ENCODE data around the gene GALNT13.

The GALNT13 gene

GRCh38 chr2:153871231-153872221 lies at the start of gene GALNT13:
TSS of gene GALNT13 (plus strand) at chr2:153871922.
- no peak for DNase-seq (ENCODE audit: low read depth)

GRCh38 chr2:153823880-153824279 lies 47.8 kb upstream of the GALNT13 start:
- DNase-seq (ENCODE audit: low read depth): no peak

- DNase-seq (ENCODE audit: low read depth): no peak
Observed at GRCh38 chr2:153828335-153828734, 43.4 kb upstream of the GALNT13 start.

- DNase-seq (ENCODE audit: low read depth): no peak
Observed at GRCh38 chr2:153834662-153835061, 37.1 kb upstream of the GALNT13 start.

GRCh38 chr2:153858250-153858649 lies 13.5 kb upstream of the GALNT13 start:
- DNase-seq (ENCODE audit: low read depth): no peak

- DNase-seq (ENCODE audit: low read depth): no peak
Observed at GRCh38 chr2:153864022-153864421, 7.7 kb upstream of the GALNT13 start.

- no peak for DNase-seq (ENCODE audit: low read depth)
Observed at GRCh38 chr2:153866595-153866994, 5.1 kb upstream of the GALNT13 start.

- no peak for DNase-seq (ENCODE audit: low read depth)
Observed at GRCh38 chr2:153870308-153870707, 1.4 kb upstream of the GALNT13 start.

GRCh38 chr2:153872311-153873051 lies 759 bp downstream of the GALNT13 start:
- no peak for DNase-seq (ENCODE audit: low read depth)

- no peak for DNase-seq (ENCODE audit: low read depth)
Observed at GRCh38 chr2:153873052-153874048, 1.6 kb downstream of the GALNT13 start.

- DNase-seq (ENCODE audit: low read depth): no peak
Observed at GRCh38 chr2:153875801-153876466, 4.2 kb downstream of the GALNT13 start.

GRCh38 chr2:153880926-153881325 lies 9.2 kb downstream of the GALNT13 start:
- no peak for DNase-seq (ENCODE audit: low read depth)

GRCh38 chr2:153886833-153887232 lies 15.1 kb downstream of the GALNT13 start:
- no peak for DNase-seq (ENCODE audit: low read depth)

- no peak for DNase-seq (ENCODE audit: low read depth)
Observed at GRCh38 chr2:153890576-153890975, 18.9 kb downstream of the GALNT13 start.

- no peak for DNase-seq (ENCODE audit: low read depth)
Observed at GRCh38 chr2:153891051-153891450, 19.3 kb downstream of the GALNT13 start.

- no peak for DNase-seq (ENCODE audit: low read depth)
Observed at GRCh38 chr2:153912798-153913396, 41.2 kb downstream of the GALNT13 start.

GRCh38 chr2:153917570-153917969 lies 45.8 kb downstream of the GALNT13 start:
- no peak for DNase-seq (ENCODE audit: low read depth)

GRCh38 chr2:153935511-153935910 lies 63.8 kb downstream of the GALNT13 start:
- DNase-seq (ENCODE audit: low read depth): no peak

- no peak for DNase-seq (ENCODE audit: low read depth)
Observed at GRCh38 chr2:153939124-153939796, 67.5 kb downstream of the GALNT13 start.

GRCh38 chr2:153940511-153940910 lies 68.8 kb downstream of the GALNT13 start:
- DNase-seq (ENCODE audit: low read depth): no peak
